Measurements from ENCODE around the gene LZTFL1. TPM values are rescaled to one million over a fixed set of nuclear protein-coding genes. Genes with fewer than 3 reads are reported as not detected.

Gene LZTFL1
- total and polyA plus RNA-seq, 2 experiments from 2014 or later: 6.3 to 13.9 TPM

GRCh38 chr3:45864760-45865519 is 23.0 kb upstream of the LZTFL1 start (continued):
- TF ChIP-seq ZNF462 (CRISPR knock-in tag; IDR thresholded peaks at IDR 0.05): no peak
- no peak for TF ChIP-seq POLR2AphosphoS5 (IDR thresholded peaks at IDR 0.05; ENCODE audit: low read depth)
- TF ChIP-seq REST (IDR thresholded peaks at IDR 0.05; ENCODE audit: unreplicated experiment): no peak
- TF ChIP-seq NANOG (IDR thresholded peaks at IDR 0.05; ENCODE audit: borderline replicate concordance): no peak

Measured in GM23338 (cell line).